AG20443 (cell line): ENCODE results near the gene SHB.
"Not testable (repeated sequence)": the region's sequence is repeated elsewhere in the genome, so short reads cannot be mapped to it uniquely, and the experiment has no call there.

ENCODE experiments used
- DNase-seq: peaks from one replicate; pipeline ENCODE4 v3.0.0; 2012; ENCODE audit warnings: low spot score, mixed read lengths

The SHB gene

GRCh38 chr9:37918665-37919170 lies 150.3 kb downstream of the SHB start:
- no peak for DNase-seq

- DNase-seq, result no peak
These were observed 151.0 kb downstream of the SHB start for GRCh38 chr9:37917801-37918664.

GRCh38 chr9:37917313-37917731 lies 151.7 kb downstream of the SHB start:
- no peak for DNase-seq

- DNase-seq, result no peak
These were observed 152.3 kb downstream of the SHB start for GRCh38 chr9:37916471-37917312.

GRCh38 chr9:37915911-37916470 lies 153.0 kb downstream of the SHB start:
- no peak for DNase-seq

GRCh38 chr9:37914701-37915358 lies 154.2 kb downstream of the SHB start:
- no peak for DNase-seq

- no peak for DNase-seq
These were observed 154.9 kb downstream of the SHB start for GRCh38 chr9:37914154-37914551.

- DNase-seq, result peak; percentile 83
These were observed 155.4 kb downstream of the SHB start for GRCh38 chr9:37913480-37914153.

GRCh38 chr9:37911271-37911681 lies 157.8 kb downstream of the SHB start:
- no peak for DNase-seq

GRCh38 chr9:37910271-37910670 lies 158.8 kb downstream of the SHB start:
- DNase-seq, result no peak

- DNase-seq, result not testable (repeated sequence)
These were observed 159.2 kb downstream of the SHB start for GRCh38 chr9:37909836-37910235.

GRCh38 chr9:37909326-37909725 lies 159.7 kb downstream of the SHB start:
- DNase-seq, result no peak

- DNase-seq, result peak; percentile 65
These were observed 160.3 kb downstream of the SHB start for GRCh38 chr9:37908698-37909186.

- peak; percentile 15 for DNase-seq
These were observed 160.7 kb downstream of the SHB start for GRCh38 chr9:37908283-37908682.

- DNase-seq, result no peak
These were observed 162.5 kb downstream of the SHB start for GRCh38 chr9:37906312-37907239.

- no peak for DNase-seq
These were observed 163.3 kb downstream of the SHB start for GRCh38 chr9:37905776-37906175.

- DNase-seq, result no peak
These were observed 163.9 kb downstream of the SHB start for GRCh38 chr9:37905131-37905505.

- DNase-seq, result peak; percentile 40
These were observed 164.4 kb downstream of the SHB start for GRCh38 chr9:37904445-37905130.

- DNase-seq, result peak; percentile 96
These were observed 165.2 kb downstream of the SHB start, which contains the start of gene SLC25A51 for GRCh38 chr9:37903647-37904444. Gene SLC25A51 (minus strand): TSS chr9:37904127. CDS start chr9:37888550, 15,577 bp downstream.
